Activated T-helper 1 cell treated with Interleukin-2 at 50 U/mL for 16 hours (primary cell): ENCODE results near the gene EPS8.
"Not testable (repeated sequence)": the region's sequence is repeated elsewhere in the genome, so short reads cannot be mapped to it uniquely, and the experiment has no call there.

Experiments
- DNase-seq: peaks from one replicate; pipeline ENCODE4 v3.0.0-alpha.2; 2020; ENCODE audit warnings: low read depth

Gene EPS8

GRCh38 chr12:15756822-15757221 lies 32.4 kb downstream of the EPS8 start:
- no peak for DNase-seq

GRCh38 chr12:15754233-15754632 lies 35.0 kb downstream of the EPS8 start:
- no peak for DNase-seq

DNA sequence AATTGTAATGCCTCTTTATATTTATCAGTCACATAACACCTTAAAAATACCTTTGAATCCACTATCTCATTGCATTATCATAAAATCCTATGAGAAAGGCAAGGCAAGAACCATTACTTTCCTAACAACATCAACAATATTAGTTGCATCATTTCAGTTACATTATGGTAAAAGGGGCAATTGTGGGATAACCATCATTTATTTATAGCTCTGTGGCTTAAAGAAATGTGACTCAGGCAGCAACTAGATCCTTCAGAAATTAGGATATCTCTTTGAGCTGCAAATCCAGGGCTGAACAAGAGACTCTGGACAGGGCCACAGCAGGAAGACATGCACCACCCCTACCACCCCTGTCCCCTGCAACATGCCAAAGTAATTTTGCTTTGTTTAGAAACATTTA lies 36.4 kb downstream of the EPS8 start:
- no peak for DNase-seq

- DNase-seq, result no peak
These were observed 37.4 kb downstream of the EPS8 start for GRCh38 chr12:15751741-15752140.

DNA sequence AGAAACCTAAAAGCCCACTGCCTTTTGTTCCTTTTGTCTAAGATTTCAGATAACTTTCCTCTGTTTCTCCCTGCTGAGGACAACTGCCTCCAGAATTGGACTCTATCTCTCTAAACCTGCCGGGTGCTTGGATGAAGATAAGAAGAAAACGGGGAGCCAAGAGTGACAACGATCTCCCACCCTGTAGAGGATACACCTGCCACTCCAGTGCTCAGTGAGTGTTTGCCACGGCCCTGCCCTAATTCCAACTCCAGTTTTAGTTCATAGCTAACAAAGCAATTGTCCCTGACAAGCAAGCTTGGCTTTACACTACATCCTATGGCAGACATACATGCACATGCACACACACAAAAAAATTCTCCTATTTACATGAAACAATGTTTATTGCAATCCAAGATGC lies 39.3 kb downstream of the EPS8 start:
- no peak for DNase-seq

DNA sequence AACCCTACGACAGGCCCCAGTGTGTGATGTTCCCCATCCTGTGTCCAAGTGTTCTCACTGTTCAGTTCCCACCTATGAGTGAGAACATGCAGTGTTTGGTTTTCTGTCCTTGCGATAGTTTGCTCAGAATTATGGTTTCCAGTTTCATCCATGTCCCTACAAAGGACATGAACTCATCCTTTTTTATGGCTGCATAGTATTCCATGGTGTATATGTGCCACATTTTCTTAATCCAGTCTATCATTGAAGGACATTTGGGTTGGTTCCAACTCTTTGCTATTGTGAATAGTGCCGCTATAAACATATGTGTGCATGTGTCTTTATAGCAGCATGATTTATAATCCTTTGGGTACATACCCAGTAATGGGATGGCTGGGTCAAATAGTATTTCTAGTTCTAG lies 47.3 kb downstream of the EPS8 start:
- DNase-seq, result not testable (repeated sequence)

DNA sequence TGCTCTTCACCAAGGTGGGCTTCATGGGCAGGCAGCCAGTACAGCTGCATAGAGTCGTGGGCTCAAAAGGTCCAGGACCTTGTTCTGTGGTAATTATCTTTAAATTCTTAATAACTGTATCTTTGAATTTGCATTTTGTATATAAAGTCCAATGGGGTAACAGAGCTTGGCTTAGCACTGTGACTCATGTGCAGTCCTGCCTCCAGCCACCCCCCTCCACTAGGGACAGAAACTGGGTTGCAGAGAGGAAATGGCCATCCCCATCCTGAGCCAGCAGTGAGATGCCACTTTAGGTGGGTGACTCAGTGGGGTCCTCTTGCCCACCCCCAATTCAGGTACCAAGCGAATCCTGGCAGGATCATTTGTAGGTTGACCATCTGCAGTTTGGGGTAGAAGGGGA lies 48.1 kb downstream of the EPS8 start:
- DNase-seq, result no peak

- not testable (repeated sequence) for DNase-seq
These were observed 48.8 kb downstream of the EPS8 start for GRCh38 chr12:15740389-15740788.

DNA sequence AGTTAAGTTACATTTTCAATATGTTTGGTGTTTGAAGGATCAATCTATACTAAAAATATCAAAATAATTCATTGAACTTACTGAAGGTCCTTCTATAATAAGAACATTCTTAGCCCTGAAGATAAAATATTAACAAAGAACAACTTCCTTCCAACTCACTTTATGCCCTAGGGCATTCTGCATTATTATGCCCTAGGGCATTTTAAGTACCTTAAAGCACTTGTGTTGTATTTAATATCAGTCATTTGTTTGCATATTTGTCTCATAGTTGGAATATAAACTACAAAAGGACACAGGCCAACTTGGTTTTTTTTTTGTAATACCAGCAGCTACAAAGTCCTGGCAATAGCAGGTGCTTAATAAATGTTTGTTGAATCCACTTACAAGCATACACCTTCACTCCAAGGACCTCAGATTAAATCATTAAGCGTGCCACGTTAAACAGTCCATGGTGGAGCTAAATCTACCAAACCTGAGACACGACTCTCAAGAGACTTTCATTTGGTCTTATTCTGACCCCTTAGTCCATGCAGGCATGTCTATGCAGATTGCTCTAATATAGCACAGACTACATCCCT lies 50.7 kb downstream of the EPS8 start:
- no peak for DNase-seq

DNA sequence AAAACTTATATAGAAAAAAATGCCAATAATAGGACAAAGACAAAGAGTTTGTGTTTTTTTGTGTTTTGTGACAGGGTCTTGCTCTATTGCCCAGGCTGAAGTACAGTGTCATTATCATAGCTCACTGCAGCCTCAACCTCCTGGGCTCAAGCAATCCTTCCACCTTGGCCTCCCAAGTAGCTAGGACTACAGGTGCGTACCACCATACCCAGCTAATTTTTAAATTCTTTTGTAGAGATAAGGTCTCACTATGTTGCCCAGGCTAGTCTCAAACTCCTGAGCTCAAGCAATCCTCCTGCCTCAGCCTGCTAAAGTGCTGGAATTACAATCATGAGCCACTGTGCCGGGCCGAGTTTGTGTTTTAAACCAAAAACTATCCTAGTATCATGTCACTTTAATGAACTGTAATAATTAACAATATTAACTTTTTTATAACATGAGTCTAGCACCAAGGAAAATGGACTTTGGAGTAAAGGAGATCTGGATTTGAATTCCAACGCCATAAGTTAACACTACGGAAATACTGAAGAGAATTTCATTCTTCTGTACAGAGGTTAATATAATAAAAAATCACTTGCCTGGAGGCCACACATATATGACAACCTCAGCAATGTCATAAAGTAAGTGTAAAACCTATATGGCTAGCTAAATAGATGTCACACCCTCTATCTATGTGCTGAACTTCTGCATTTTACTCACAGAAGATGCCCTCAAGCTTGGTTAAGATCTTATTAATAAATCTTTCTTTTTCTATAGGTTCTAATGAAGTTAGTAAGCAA lies 53.2 kb downstream of the EPS8 start:
- DNase-seq, result no peak

- DNase-seq, result no peak
These were observed 56.1 kb downstream of the EPS8 start for GRCh38 chr12:15733136-15733535.

DNA sequence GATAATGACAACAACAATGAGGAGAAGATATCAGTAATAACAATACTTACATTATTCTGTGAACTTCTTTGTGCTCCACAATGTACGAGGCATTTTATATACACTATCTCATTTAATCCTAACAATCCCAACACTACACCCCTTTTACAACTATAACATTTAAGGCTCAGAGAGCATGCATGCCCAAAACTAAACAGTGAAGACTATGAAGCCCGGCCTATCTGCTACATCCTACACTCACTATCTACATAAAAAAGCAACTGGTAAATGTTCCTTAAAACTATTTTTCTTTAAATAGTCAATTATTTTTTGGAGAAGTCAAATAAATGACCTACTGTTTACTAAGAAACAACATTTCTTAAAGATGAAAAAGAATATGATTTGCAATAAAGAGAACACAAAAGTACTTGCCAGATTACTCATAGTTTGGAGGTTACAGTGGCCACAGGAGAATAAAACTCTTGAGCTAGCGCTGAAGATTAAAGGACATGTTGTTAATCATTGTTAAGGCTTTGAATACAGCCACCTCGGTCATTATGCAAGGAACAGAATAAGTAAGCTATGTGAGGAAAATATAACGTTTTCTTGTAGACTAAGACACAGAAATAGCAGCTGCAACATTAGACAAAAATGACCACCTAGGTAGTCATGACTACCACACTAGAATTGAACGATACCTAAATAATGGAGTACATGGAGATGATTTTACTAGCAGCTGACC lies 56.7 kb downstream of the EPS8 start:
- DNase-seq, result no peak

- no peak for DNase-seq
These were observed 57.2 kb downstream of the EPS8 start for GRCh38 chr12:15731940-15732339.

DNA sequence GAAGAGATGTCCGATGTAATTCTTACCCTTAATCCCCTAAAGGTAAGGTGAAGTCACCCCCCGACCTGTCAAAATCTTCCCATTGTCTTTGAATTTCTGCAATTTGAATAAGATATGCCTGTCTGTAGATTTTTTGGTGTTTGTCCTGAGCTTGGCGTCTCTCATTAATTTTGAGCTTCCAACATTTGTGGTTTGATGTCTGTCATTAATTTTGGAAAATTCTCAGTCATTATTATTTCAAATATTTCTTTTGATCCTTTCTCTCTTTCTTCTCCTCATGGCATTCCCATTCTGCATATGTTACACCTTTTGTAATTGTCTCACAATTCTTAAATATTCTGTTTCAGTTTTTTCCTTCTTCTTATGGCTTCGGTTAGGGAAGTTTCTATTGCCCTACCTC lies 60.1 kb downstream of the EPS8 start:
- no peak for DNase-seq

GRCh38 chr12:15728118-15728598 lies 61.0 kb downstream of the EPS8 start:
- DNase-seq, result no peak

DNA sequence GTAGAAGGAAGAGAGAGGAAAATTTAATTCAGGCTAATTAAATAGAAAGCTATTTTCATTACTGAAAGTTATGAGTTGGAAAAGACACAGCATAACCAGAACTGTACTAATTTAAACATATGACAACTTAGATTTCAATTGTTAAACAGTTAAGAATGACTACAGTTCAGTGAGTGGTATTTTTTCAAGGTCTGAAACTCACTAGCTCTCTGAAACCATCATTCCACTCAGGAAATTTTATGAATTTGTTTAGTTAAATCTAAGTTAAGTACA lies 62.4 kb downstream of the EPS8 start:
- DNase-seq, result no peak

GRCh38 chr12:15726027-15726877 lies 62.9 kb downstream of the EPS8 start:
- no peak for DNase-seq

DNA sequence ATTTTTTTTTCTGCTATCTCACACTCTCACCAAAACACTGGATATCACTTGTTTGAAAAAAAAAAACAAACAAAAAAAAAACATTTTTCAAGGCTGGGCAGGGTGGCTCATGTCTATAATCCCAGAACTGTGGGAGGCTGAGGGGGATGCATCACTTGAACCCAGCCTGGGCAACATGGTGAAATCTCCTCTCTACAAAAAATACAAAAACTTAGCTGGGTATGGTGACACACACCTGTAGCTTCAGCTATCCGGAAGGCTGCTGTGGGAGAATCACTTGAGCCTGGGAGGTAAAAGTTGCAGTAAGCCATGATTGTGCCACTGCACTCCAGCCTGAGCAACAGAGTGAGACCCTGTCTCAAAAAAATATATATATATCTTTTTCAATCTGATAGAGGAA lies 66.2 kb downstream of the EPS8 start:
- DNase-seq, result no peak

- no peak for DNase-seq
These were observed 67.7 kb downstream of the EPS8 start for GRCh38 chr12:15721316-15722115.

DNA sequence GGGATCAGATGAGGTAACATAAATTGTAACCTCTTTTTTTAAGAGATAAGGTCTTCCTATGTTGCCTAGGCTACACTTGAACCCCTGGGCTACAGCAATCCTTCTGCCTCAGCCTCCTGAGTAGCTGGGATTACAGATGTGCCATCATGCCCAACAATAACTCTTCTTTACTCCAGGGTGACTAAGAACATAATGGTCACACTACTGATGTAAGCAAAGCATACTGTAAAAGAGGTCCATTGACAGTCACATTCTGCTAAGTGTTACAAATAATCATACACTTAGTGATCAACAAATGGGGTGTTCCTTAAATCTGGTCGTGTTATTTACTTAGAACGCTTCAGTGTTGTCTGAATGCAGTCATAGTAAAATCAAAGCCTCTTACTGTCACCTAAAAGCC lies 68.9 kb downstream of the EPS8 start:
- no peak for DNase-seq

DNA sequence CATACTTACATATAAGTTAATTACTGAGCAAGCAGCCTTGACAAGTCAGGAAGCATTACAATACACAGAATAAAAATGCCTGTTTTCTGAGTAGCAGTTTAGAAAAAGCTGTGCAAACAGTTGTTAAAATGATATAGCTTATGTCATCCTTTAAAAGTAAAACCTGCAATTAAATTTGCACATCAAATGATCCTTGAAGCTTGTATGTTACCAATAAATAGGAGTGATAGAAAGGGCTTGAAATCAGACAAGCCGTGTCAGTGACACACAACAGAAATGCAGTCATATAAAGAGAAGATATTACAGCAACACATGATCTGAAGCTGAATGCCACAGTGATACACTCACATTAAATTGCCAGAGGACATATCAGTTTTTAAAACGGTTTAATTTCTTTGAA lies 70.0 kb downstream of the EPS8 start:
- no peak for DNase-seq
